Vagina (tissue), 2 donors: Measurements from ENCODE around the gene HSBP1. TPM values are rescaled to one million over a fixed set of nuclear protein-coding genes. Genes with fewer than 3 reads are reported as not detected.
A peak's percentile ranks its signal among the peaks of the same experiment; 100 is the strongest.

ENCODE experiments used
- DNase-seq, 2 donors: peaks; one replicate each; pipeline ENCODE4 v3.0.0-alpha.2; 2017; ENCODE audit errors: extremely low spot score in 2 of 2
- H3K27ac ChIP-seq: fragments of 200-600 bp; sonication (generic); one replicate; pipeline ENCODE4 v1.5.1; 2019
- H3K27me3 ChIP-seq: fragments of 200-600 bp; sonication (generic); one replicate; pipeline ENCODE4 v1.5.1; 2019
- H3K36me3 ChIP-seq, 2 donors: fragments of 200-600 bp; sonication (generic); one replicate each; pipeline ENCODE4 v1.5.1; 2017 to 2019
- H3K4me1 ChIP-seq: fragments of 200-600 bp; sonication (generic); one replicate; pipeline ENCODE4 v1.5.1; 2019
- H3K4me3 ChIP-seq, 2 donors: fragments of 200-600 bp; sonication (generic); 1 replicate in 1 of 2; 2 replicates in 1 of 2; pipeline ENCODE4 v1.5.1; 2016 to 2019
- H3K9me3 ChIP-seq: fragments of 200-600 bp; sonication (generic); one replicate; pipeline ENCODE4 v1.5.1; 2019
- CTCF ChIP-seq, 3 experiments: fragments of 450-650 bp in 2 of 3; fragments of 200-600 bp in 1 of 3; sonication (generic) in 1 of 3; IDR thresholded peaks; one replicate each; pipeline ENCODE4 v1.5.1; 2017 to 2019; ENCODE audit warnings: antibody characterized with exemption in 3 of 3, mild to moderate bottlenecking in 2 of 3, moderate library complexity in 2 of 3
- POLR2A ChIP-seq, 2 donors: fragments of 450-650 bp; IDR thresholded peaks; one replicate each; pipeline ENCODE4 v1.6.1; 2017; ENCODE audit warnings: antibody characterized with exemption in 2 of 2, mild to moderate bottlenecking in 2 of 2, moderate library complexity in 2 of 2
- POLR2AphosphoS5 ChIP-seq, 2 donors: sonication (generic); formaldehyde crosslinking; IDR thresholded peaks; one replicate each; pipeline ENCODE4 v1.9.0; 2017; ENCODE audit warnings: antibody characterized with exemption in 2 of 2, mild to moderate bottlenecking in 2 of 2, low read depth in 1 of 2; ENCODE audit not compliant: insufficient read depth in 1 of 2
- intact Hi-C: fragments of 100-400 bp; cut with DNase I; formaldehyde crosslinking; loops from one replicate; pipeline ENCODE4 v1.15.1; 2023
- total RNA-seq: library from RNA; depleted of rRNA; stranded (reverse); fragments of >200 nt; gene quantifications from one replicate; pipeline ENCODE4 v1.2.3, GENCODE V29; 2016

Gene HSBP1
- total RNA-seq = 14.2 TPM

- peak; percentile 80 to 84 for TF ChIP-seq POLR2AphosphoS5 (IDR thresholded peaks at IDR 0.05; ENCODE audit: insufficient read depth in 1 of 2, low read depth in 1 of 2)
- no peak for TF ChIP-seq POLR2A (IDR thresholded peaks at IDR 0.05)
- no peak for TF ChIP-seq CTCF (IDR thresholded peaks at IDR 0.05)
- no peaks in the 10 kb centered on the region for H3K9me3 ChIP-seq
- no peaks in the 10 kb centered on the region for H3K27me3 ChIP-seq
- H3K36me3 ChIP-seq = no peaks in the 10 kb centered on the region
- peak within 1 kb of the TSS; percentile 81 for H3K27ac ChIP-seq
- peak in 1 of 2 donors; percentile 92 for DNase-seq
- peaks cover 39% of the 10 kb centered on the region for H3K4me1 ChIP-seq
- peak within 1 kb of the TSS; percentile 82 to 99 for H3K4me3 ChIP-seq
- intact Hi-C loops = no loop called here
Observed at GRCh38 chr16:83807710-83808572, at the start of gene HSBP1. HSBP1 (plus strand) TSS chr16:83807978; CDS start chr16:83808077, 99 bp downstream.

- Histone ChIP-seq H3K27ac (no peak overlapping the region), H3K36me3 (no peaks in the 10 kb centered on the region), H3K27me3 (no peaks in the 10 kb centered on the region), H3K9me3 (no peaks in the 10 kb centered on the region), H3K4me3 (no peak overlapping the region), H3K4me1 (no peaks in the 10 kb centered on the region)
- TF ChIP-seq POLR2A (IDR thresholded peaks at IDR 0.05) (no peak), POLR2AphosphoS5 (IDR thresholded peaks at IDR 0.05; ENCODE audit: insufficient read depth in 1 of 2, low read depth in 1 of 2) (no peak), CTCF (IDR thresholded peaks at IDR 0.05) (no peak)
- DNase-seq = no peak
- intact Hi-C loops = no loop called here
Observed at GRCh38 chr16:83762141-83762991, 45.4 kb upstream of the HSBP1 start.

- Histone ChIP-seq H3K27ac (no peak overlapping the region), H3K4me3 (no peak overlapping the region), H3K4me1 (no peaks in the 10 kb centered on the region), H3K36me3 (no peaks in the 10 kb centered on the region), H3K9me3 (no peaks in the 10 kb centered on the region), H3K27me3 (no peaks in the 10 kb centered on the region)
- TF ChIP-seq CTCF (IDR thresholded peaks at IDR 0.05) (no peak), POLR2A (IDR thresholded peaks at IDR 0.05) (no peak)
- DNase-seq = no peak
- intact Hi-C loops = no loop called here
Observed at GRCh38 chr16:83762992-83763358, 44.8 kb upstream of the HSBP1 start.

GRCh38 chr16:83768986-83769385 is 38.8 kb upstream of the HSBP1 start:
- intact Hi-C loops = no loop called here
- no peaks in the 10 kb centered on the region for H3K9me3 ChIP-seq
- H3K36me3 ChIP-seq = no peaks in the 10 kb centered on the region
- no peak overlapping the region for H3K4me3 ChIP-seq
- DNase-seq = no peak
- no peaks in the 10 kb centered on the region for H3K4me1 ChIP-seq
- no peaks in the 10 kb centered on the region for H3K27me3 ChIP-seq
- TF ChIP-seq POLR2A (IDR thresholded peaks at IDR 0.05) (no peak), CTCF (IDR thresholded peaks at IDR 0.05) (no peak), POLR2AphosphoS5 (IDR thresholded peaks at IDR 0.05; ENCODE audit: insufficient read depth in 1 of 2, low read depth in 1 of 2) (no peak)
- H3K27ac ChIP-seq = no peak overlapping the region
